Measurements from ENCODE around the gene KRTAP5-8.

DNA sequence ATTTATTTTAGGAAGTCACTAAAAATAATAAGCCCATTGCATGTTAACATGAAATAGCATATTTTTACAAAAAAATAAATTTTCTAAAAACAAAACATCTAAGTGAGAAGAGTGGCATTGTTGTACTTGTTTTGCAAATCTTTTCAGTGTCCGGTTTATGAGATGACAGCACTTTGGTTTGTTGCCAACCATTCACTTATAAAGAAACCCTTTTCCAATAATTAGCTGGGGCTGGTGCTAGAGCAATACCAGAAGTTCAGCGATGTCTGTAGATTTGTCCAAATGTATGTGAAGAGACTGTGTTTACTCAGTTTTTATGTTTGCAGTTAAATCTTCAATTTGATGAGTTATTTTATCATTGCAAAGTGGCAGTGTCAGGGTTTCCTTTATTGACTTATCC, 32.8 kb upstream of the KRTAP5-8 start:
- TF ChIP-seq, protein P1, sequence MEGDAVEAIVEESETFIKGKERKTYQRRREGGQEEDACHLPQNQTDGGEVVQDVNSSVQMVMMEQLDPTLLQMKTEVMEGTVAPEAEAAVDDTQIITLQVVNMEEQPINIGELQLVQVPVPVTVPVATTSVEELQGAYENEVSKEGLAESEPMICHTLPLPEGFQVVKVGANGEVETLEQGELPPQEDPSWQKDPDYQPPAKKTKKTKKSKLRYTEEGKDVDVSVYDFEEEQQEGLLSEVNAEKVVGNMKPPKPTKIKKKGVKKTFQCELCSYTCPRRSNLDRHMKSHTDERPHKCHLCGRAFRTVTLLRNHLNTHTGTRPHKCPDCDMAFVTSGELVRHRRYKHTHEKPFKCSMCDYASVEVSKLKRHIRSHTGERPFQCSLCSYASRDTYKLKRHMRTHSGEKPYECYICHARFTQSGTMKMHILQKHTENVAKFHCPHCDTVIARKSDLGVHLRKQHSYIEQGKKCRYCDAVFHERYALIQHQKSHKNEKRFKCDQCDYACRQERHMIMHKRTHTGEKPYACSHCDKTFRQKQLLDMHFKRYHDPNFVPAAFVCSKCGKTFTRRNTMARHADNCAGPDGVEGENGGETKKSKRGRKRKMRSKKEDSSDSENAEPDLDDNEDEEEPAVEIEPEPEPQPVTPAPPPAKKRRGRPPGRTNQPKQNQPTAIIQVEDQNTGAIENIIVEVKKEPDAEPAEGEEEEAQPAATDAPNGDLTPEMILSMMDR (IDR thresholded peaks at IDR 0.05; ENCODE audit: extremely low read depth in 1 of 2, insufficient read depth in 1 of 2, low read depth in 1 of 2, low read length in 2 of 2), result no peak
- TF ChIP-seq POLR2A (IDR thresholded peaks at IDR 0.05; ENCODE audit: low read depth, low read length), result no peak
- no peak for TF ChIP-seq EZH2 (IDR thresholded peaks at IDR 0.05; ENCODE audit: borderline replicate concordance, low read depth, low read length, severe bottlenecking)
